Endothelial cell of hepatic sinusoid (primary cell): ENCODE data around the gene RPP25L.

Source experiments
- in situ Hi-C: cut with HindIII; loops from 2 replicates; pipeline ENCODE4 v1.10.0; 2017; ENCODE audit warnings: low sequenced_read_pairs

The RPP25L gene

DNA sequence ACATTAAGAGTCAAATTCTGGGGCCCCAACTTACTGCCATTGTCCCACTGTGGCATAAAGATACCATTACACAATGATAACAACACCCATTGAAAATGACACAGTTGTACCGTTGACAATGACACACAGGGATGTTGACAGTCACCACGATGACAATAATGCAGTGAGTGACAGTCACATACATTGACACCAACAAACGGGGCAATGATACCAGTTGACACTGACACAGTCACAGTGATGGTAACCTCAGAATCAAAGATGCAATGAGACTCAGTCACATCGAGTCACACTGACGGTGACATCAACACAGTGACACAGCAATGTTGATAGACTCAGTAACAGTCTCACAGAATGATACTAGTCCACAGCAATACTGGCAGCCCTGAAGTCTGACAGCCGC is 39.3 kb downstream of the RPP25L start:
- in situ Hi-C loops, result loop anchor here (10.0 kb wide), 1 partner anchor 308 kb away; no protein-coding TSS in a partner anchor

DNA sequence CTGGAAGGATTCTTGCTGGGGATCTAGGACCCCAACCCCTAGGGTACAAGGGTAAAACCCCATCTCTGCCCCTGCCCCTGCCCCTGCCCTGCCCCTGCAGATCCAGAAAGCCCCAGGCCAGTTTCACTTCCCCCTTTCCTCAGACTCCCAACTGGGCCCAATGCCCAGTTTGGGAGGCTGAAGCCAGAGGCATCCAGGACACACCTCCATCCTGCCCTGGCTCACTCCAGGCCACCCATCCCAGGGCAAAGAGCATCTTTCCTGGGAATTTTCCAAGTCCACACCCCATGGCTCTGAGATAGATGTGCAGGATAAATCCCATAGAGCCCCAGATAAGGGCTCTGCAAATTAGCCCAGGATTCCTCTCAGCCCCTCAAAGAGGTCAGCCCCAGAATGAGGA is 39.8 kb downstream of the RPP25L start:
- in situ Hi-C loops, result loop anchor here (10.0 kb wide), 1 partner anchor 307 kb away; no protein-coding TSS in a partner anchor

DNA sequence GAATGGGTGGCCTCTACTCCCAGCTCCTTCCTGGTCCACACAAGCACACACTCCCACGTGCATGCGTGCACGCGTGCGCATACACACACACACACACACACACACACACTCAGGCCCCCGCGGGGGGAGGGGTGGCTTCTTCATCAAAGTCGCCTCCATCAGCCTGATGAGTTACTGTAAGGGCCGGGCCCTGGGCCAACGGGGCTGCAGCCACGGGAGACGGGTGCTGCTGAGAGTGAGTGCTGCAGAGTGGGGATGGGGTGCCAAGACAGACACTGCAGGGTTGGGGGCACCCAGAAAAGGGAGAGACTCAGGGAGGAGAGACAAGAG is 40.5 kb downstream of the RPP25L start:
- in situ Hi-C loops, result loop anchor here (10.0 kb wide), 1 partner anchor 307 kb away; no protein-coding TSS in a partner anchor

DNA sequence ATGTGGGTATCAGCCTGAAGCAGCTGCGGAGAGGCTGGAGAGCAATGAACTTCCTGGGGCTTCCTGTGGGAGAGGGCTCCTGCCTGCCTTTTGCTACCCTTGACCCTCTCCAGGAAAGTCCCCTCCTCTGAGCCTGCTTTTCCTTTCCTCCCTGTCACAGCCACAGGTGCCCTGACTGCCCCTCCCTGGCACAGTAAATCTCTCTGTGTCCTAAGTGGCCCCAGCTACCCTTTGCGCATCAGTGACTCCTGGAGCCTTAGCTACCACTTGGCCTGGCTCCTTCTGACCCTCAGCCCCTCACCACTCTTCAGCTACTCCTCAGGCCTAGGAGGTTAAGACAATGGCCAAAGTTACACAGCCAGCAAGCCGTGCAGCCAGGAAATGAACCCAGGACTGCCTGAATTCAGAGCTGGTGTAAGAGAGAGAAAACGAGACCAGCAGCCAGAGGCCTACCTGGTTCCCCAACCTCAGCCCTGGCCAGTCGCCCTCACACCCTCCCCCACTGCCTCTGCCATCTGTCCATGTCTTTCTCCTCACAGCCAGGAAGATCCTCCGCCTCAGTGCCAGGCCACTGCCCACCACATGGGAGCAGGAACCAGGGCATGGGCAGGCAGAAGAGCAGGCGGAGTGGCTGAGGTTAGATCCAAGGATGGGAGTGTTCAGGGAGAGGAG is 41.0 kb downstream of the RPP25L start:
- in situ Hi-C loops, result loop anchor here (10.0 kb wide), 1 partner anchor 306 kb away; no protein-coding TSS in a partner anchor

DNA sequence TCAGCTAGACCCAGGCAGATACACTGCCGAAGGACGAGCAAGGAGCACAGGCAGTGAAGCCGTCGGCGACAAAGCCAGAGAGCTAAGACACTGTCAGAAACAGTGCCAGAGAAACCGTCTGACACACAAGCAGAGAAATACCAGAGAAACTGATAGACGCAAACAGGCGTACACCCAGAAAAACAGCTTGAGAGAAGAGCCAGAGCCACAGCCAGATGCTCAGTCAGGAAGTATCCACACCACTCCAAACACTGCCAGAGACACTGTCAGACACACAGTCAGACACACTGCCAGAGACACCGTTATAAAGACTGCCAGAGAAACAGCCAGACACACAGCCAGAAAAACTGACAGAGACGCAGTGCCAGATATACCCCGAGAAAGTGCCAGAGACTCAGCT is 41.5 kb downstream of the RPP25L start:
- in situ Hi-C loops, result loop anchor here (10.0 kb wide), 1 partner anchor 306 kb away; no protein-coding TSS in a partner anchor

DNA sequence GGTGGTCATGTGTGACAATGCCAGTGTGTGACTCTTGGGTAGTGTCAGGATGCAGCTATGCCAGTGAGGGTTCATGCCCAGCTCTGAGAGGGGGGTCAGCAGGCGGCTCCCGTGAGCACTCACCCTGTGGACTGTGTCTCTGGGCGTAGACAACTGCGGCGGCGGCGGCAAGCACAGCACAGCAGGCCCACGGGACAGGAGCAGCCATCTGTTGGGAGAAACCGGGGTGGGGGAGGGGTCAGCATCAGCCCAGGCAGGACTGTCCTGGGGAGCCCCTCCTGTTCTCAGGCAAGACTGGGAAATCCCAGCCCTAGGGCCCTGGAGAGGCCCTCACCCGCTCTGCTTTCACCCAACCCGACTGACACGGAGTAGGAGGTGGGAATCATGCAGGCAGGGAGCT is 43.1 kb downstream of the RPP25L start:
- in situ Hi-C loops, result no loop called here

DNA sequence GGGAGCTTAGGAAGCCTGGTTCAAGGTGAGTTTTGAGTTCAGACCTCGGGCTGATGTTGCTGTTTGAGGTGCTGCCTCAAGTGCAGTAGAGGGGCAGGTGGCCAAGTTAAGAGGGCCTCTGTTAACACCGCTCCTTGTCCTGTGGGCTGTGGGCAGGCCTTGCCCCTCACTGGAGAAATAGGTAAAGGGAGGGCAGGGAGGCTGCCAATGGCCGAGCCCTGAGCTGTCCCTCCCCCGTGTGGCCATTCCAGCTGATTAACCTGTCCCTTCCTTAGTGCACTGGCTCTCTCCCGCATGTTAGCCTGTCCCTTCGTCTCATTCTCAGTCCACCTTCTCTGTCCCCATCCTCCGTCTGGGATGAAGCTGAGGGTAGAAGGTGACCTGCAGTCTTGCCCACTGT is 43.8 kb downstream of the RPP25L start:
- in situ Hi-C loops, result no loop called here

DNA sequence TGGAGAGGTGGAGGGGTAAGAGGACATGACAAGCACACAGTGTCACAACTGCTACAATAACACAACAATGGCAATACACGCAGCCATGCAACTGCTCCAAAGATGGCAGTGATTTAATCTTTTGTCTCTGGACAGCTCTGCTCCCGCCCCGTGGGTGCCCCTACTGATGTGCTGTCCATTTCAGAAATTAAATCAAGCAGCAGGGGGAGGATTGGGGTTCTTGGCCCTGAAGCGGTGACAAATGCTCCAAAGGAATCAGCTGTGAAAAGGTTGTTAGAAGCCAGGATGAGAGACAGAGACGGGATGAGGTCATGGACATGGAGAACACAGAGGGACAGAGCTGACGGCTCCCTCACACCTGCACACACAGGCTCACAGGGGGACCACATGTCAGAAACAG is 44.9 kb downstream of the RPP25L start:
- in situ Hi-C loops, result no loop called here

DNA sequence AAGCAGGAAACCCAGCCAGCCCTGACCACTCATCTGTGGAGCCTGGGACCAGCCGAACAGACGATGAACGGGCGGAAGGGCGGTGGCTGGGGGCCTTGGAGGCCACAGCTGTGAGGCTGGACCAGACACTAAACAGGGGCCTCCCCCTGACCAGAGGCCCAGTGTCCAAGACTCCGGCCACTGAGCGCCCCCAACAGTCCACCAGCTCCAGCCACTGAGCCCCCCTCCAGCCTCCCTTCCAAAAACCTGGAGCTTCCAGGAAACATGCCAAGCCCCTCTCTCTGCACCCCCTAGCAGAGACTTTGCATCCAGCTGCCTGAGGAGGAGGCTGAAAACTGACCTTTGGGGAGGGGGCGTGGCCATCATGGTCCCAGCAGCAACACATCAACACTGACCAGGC is 45.6 kb downstream of the RPP25L start:
- in situ Hi-C loops, result no loop called here

DNA sequence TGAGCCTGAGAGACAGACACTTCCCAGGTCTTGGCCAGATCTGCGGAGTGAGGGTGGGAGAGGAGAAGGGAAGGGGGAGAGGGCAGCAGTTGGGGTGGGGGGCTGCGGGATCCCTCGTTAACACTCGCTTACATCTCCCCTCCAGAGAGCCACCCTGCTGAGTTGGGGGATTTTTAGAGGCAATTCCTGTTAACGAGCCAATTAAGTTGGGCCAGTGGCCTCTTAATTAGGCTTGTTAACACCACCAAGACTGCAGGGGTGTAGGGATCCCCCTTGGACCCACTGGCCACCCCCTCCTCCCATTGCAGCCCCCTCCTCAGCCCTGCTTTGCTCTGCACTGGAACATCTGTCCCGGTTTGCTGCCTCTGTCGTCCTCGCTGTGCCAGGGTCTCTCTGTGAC is 46.0 kb downstream of the RPP25L start:
- in situ Hi-C loops, result no loop called here

DNA sequence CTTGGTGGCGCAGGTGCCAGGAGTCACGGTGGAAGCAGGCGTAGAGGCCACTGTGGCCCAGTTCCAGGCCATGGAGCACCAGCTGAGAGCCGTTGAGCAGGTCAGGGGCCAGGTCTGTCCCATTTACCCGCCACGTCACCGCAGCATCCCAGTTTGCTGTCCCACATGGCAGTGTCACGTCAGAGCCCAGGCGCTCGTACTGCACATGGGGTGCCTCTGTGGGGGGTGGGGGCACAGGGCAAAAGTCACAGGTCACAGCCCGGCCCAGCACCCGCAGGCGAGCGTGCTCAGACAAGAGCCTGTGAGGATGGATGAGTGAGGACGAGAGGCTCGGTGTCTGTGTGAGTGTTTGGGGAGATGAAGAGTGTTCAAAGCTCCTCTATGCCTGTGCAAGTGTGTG is 47.3 kb downstream of the RPP25L start:
- in situ Hi-C loops, result no loop called here

DNA sequence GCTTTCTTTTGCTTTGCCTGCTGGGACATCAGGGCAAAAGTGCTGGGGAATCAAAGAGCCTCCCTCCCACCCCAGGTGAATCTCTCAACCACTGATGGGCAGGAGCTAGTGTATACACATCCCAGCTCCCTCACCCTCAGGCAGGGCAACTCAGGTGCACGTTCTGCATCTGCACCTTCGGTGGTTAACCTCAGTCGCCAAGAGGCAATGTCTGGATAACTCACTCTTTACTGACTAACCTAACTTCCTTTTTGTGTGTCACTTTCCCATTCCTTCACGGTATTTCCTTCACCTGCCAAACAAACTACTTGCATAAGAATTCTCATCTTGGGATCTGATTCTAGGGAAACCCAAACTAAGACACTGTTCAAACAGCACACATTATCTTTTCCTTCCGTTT is 48.6 kb downstream of the RPP25L start:
- in situ Hi-C loops, result no loop called here

DNA sequence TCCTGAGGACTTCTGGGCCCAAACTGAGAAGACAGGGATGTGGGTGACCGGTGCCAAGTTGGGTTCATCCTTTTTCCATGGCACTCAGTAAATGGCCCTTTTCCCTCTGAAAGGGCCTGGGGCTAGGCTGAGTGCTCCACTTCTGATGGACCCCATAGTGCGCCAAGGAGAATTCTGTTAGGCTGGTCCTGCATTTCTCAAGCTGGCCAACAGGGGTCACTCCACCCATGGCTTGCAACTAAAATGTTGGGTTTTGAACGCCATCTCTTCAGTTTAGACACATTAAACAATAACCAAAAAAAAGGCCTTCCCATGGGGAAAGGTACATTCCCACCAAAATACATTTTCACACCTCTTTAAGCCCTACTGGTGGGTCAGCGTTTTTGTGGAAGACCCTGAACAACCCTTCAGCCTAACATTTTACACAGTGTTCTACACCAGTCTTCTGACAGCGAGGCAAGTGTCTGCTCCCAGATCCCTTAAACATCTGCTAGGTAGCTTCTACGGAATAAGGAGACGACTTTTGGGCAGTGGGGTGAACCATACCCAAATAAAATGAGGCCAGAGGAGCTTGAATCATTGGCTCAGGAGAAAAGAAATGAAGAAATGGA is 49.7 kb downstream of the RPP25L start:
- in situ Hi-C loops, result no loop called here

DNA sequence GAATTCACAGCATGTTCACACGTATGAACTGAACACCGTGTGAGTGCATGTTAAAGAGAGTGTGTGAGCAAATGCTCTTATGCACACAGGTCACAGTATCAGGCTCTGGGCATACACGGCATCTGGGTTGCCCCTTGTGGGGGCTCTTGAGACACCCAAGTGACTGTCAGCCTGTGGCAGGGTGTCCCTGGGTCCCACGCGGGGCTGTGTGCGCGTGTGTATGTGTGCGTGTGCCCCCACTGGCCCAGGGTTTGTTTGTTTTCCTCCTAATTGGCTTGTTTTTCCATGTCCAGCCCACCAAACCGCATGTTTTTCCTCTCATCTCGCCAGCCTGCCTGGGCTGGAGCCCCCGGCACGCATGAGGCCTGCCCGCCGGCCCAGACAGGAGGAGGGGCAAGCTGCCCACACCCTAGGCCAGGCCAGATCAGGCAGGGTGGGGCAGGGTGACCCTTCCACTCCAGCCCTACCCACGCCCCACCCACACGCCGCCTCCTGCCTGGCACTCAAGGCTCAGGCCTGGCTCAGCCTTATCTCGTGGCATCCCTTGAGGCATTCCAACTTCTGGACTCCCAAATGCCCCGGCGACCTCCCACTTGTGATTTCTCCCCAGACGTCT is 51.2 kb downstream of the RPP25L start:
- in situ Hi-C loops, result no loop called here
